HS-27A (cell line): Measurements from ENCODE around the gene CHD8.

Experiments used
- DNase-seq: peaks from one replicate; pipeline ENCODE4 v3.0.0-alpha.2; 2012; ENCODE audit warnings: low read depth, missing footprints

Gene CHD8

DNA sequence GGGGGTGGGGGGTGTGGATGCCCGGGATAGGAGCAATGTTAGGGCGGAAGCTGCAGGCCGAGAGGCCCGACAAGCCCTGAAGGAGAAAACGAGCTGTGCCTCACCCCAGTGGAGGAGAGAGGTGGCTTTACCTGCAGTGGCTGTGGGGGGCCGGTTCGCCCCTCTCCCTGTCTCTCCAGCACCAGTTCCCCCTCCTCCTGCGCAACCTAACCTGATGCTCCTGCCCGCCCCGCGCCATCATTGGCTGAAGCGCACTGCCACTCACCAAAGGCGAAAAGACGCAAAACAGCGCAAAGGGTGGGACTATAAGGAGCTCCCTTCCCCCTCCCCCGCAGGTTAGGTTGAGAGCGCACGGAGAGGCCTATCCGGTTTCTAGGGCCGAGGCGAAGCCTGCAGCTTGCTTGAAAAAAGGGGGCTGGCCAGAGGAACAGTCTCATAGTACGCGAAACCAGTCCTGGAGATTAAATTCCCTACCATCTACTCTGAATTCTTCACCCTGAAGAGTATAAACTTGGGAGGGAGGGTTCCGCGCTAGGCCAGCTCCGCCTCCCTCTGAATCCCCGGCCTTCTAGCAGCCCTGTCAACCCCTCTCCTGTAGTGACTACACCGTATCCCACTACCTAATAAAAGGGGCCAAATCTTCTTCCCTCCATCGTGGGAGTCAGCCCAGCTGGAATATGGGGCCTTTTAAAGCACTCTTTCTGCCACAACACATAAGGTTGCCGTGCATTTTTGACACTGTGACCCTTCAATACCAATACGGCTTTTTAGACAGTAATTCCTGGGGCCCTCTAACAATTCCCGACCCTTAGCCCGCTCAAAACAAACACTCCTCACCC is 18.6 kb downstream of the CHD8 start:
- peak; percentile 99 for DNase-seq

DNA sequence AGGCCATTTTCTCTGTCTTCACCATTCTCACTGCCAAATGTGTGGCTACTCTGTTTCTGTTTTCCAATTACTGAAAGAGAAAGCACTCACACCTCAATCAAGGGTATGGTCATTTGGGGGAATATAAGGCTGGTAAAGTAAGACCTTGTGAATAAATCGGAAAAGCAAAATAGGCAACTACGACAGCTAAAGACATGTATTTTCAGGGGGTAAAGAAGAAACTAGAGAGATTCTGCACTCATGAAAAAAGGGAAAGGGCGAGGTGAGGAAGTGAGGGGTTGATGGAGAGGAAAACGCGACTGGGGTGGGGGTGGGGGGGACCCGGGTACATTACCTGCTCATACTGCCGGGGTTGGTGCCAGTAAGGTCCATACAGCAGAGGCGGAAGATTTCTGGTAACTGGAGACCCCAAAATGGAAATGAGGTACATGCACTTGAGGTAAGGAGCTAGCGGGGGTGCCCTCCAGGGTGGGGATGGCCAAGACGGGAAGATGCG is 19.3 kb downstream of the CHD8 start:
- DNase-seq, result no peak

DNA sequence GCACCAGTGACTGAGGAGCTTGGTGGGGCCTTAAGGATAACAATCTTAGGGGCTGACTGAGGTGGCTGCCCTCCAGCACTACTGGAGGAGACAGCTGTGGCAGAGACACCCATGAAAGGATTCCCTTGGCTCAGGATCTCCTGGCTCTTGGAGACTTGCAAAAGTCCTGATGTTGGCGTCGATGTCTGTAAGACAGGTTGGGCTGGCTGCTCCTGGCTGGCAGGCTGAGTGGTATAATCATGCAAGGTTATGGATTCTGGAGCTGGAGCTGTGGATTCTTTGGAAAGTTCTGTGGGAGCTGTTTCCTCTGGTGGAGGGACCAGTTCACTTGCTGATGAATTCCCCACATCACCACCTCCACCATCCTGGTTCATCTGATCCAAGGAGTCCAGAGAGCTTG is 24.8 kb downstream of the CHD8 start:
- DNase-seq, result no peak

DNA sequence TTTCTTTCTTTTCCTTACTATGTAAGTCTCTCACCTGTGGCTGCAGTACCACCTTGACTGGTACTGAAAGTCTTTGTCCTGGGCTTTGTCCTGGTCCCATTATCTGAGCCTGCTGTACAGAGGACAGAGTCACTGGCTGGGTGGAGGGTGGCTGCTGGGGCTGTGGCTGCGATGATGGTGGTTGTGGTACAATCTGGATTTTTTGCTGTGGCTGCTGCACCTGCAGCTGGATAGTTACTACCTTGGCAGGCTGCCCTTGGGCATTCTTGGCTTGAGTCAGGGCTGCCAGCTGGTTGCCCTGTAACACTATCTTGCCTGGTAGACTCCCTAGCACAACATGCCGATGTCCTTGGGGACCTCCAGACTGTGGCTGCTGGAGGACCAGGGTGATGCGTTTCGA is 27.0 kb downstream of the CHD8 start:
- DNase-seq, result peak; percentile 11

DNA sequence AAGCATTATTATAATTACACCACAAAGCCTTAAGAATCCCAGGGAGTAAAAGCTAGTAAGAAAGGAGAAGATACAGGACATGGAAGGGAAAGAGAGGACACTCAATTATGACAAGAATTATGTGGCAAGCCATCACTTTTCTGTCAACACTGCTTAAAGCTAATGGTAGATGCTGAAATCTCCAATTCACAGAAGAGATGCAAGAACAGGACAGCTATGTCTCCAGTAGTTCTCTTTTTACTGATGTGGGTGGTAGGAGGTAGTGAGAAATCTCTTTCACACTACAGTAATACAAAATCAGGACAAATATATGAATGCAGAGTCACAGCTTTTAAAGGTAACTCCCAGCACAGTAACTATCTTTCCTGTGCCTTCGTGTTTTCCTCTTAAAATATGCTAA is 29.2 kb downstream of the CHD8 start:
- no peak for DNase-seq

DNA sequence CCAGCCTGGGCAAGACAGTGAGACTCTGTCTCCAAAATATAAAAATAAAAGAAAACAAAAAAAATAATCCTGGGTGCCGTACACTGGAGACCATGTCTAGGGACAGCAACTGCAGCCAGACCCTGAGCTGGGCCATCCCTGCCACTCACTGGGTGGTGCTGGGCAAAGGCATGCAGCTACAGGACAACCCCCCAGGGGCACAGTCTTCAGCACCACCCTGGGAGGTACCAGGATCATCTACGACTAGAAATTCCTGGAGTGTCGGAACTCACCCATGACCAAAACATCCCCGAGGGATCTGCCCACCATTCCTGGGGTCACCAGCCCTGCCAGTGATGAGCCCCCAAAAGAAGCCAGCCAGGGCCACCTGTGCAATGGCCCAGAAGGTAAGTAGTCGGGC is 36.4 kb downstream of the CHD8 start:
- no peak for DNase-seq

- DNase-seq, result no peak
Observed at GRCh38 chr14:21415329-21415728, 40.6 kb downstream of the CHD8 start.

DNA sequence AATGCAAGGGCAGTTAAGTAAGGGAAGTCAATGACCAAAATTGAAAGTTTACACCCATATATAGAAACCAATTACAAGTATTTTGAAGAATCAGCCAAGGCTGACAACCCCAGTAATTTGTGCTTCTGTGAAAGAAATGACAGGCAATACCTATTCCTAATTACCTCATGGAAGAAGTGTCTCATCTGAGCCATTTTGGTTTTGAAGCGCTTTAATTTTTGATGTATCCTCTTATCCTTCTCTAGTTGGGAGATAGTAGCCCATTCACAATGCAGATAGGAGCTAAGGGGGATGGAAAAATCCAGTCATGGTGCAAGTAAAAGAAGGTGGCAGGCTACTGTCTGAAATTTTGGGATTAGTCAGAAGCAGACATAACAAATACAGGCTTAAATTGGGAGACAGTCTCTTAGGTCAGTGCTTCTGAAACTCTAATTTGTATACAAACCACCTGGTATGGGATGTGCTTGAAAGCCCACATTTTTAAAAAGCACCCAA is 41.7 kb downstream of the CHD8 start:
- DNase-seq, result no peak

DNA sequence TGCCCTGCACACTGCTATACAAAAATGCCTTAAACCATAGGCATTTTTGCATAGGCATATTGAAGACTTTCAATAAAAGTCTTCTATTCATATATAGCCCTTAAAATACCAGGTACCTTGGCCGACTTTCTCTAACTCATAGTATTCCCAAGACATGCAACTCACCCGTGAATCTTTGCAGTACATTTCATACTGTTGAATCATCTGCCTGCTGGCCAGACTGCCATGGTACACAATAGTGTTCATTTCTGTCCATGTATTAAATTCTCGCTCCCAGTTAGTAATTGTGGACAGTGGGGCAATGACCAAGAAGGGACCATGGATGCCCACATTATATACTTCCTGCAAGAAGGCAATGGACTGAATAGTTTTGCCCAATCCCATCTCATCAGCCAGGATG is 47.8 kb downstream of the CHD8 start:
- DNase-seq, result peak; percentile 20

GRCh38 chr14:21406213-21406612 is 49.7 kb downstream of the CHD8 start:
- DNase-seq, result no peak

DNA sequence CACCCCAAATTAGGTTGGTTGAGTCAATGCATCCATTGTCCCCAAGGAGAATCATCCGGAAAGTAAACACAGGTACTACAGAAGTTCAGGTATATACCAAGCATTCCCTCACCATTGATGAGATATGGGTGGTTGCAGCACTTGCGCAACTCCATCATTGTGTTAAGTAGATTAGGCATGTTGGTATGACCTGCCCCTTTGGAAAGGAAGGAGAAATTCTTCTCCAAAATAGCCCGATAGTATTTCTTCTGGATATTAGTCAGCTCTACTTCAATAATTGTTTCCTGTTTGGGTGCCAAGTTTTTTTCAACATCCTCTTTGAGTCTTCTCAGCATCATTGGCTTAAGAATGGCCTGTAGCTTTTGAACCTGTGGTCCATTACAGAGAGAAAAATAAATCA is 50.8 kb downstream of the CHD8 start:
- no peak for DNase-seq

DNA sequence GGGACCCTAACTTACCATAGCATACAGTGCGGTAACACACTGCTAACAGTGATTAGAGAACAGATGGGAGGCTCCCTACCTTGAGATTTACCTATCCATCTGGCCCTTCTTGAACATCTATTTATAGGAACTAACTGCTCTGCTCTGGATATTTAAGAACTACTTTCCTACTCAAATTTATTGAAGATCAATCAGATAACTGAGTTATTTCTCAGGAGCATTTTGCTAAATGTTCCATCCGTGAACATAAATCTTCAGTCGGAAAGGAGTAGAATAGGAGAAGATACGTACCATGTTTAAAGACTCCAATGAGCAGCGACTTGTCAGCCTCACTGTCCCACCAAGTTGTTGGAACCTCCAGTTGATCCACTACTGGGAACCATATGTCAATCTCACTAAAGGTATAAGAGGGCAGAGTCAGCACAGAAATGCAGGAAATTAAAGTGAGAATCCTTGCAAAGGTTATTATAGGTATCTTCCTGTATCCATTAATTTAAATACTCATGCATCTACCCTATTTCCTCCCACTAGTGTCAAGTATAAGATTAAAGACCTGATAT is 56.5 kb downstream of the CHD8 start:
- DNase-seq, result no peak

DNA sequence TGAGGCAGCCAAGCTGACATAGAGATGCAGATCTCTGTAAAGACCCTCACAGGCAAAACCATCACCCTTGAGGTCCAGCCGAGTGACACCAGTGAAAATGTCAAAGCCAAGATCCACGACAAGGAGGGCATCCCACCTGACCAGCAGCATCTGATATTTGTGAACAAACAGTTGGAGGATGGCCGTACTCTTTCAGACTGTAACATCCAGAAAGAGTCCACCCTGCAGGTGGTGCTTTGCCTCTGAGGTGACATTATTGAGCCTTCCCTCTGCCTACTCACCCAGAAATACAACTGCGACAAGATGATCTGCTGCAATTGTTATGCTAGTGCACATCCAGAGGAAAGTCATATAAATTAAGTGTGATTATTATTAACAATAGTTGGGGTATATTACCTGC is 57.0 kb downstream of the CHD8 start:
- no peak for DNase-seq

GRCh38 chr14:21395450-21395849 is 60.5 kb downstream of the CHD8 start:
- no peak for DNase-seq

GRCh38 chr14:21385188-21385904 is 70.6 kb downstream of the CHD8 start:
- no peak for DNase-seq

DNA sequence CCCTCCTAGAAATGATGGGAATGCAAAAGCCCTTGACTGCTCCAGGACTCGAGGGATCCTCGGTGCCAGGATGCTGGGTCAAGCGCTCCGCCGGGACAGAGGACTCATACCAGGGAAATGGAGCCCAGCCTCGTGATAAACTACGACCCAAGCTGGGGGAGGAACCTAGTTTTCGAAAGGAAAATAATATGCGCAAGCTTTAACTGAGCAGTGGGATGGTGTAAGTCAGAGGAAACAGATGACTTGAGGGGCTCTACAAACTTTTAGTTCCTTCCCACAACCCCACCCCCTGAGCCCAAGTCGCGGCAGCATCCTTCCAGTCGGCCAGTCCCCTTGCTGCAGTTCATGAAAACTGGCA is 71.5 kb downstream of the CHD8 start:
- DNase-seq, result no peak

- DNase-seq, result peak; percentile 91
Observed at GRCh38 chr14:21383848-21384493, 72.0 kb downstream of the CHD8 start, which contains the start of gene SUPT16H. Gene SUPT16H (minus strand): TSS chr14:21384019. CDS start chr14:21383927, 92 bp downstream.

- peak; percentile 36 for DNase-seq
Observed at GRCh38 chr14:21382886-21383847, 72.8 kb downstream of the CHD8 start.

- DNase-seq, result no peak
Observed at GRCh38 chr14:21382095-21382494, 73.8 kb downstream of the CHD8 start.

- DNase-seq, result no peak
Observed at GRCh38 chr14:21379338-21379737, 76.6 kb downstream of the CHD8 start.

GRCh38 chr14:21373980-21374379 is 81.9 kb downstream of the CHD8 start:
- no peak for DNase-seq
